Measurements from ENCODE around the gene ZNF358. TPM values are rescaled to one million over a fixed set of nuclear protein-coding genes. Genes with fewer than 3 reads are reported as not detected.

The ZNF358 gene
- total RNA-seq, 1 donor: 13.8 TPM

GRCh38 chr19:7478843-7479227 is 37.1 kb upstream of the ZNF358 start:
- no peak for DNase-seq (ENCODE audit: low read depth)
- no peak for TF ChIP-seq CTCF (IDR thresholded peaks at IDR 0.05; ENCODE audit: insufficient read depth, low read depth, low read length)
- no peak overlapping the region for H3K4me3 ChIP-seq (ENCODE audit: low read depth, low read length)

GRCh38 chr19:7480222-7480969 is 35.5 kb upstream of the ZNF358 start:
- H3K4me3 ChIP-seq (ENCODE audit: low read depth, low read length): no peak overlapping the region
- DNase-seq (ENCODE audit: low read depth): peak; percentile 27
- TF ChIP-seq CTCF (IDR thresholded peaks at IDR 0.05; ENCODE audit: insufficient read depth, low read depth, low read length): no peak

- no peak overlapping the region for H3K4me3 ChIP-seq (ENCODE audit: low read depth, low read length)
- no peak for DNase-seq (ENCODE audit: low read depth)
- no peak for TF ChIP-seq CTCF (IDR thresholded peaks at IDR 0.05; ENCODE audit: insufficient read depth, low read depth, low read length)
These were observed 35.0 kb upstream of the ZNF358 start for GRCh38 chr19:7480970-7481255.

GRCh38 chr19:7482584-7483439 is 33.1 kb upstream of the ZNF358 start:
- no peak for TF ChIP-seq CTCF (IDR thresholded peaks at IDR 0.05; ENCODE audit: insufficient read depth, low read depth, low read length)
- DNase-seq (ENCODE audit: low read depth): peak; percentile 30
- no peak overlapping the region for H3K4me3 ChIP-seq (ENCODE audit: low read depth, low read length)

- no peak overlapping the region for H3K4me3 ChIP-seq (ENCODE audit: low read depth, low read length)
- no peak for TF ChIP-seq CTCF (IDR thresholded peaks at IDR 0.05; ENCODE audit: insufficient read depth, low read depth, low read length)
- peak; percentile 50 for DNase-seq (ENCODE audit: low read depth)
These were observed 32.1 kb upstream of the ZNF358 start for GRCh38 chr19:7483720-7484201.

- DNase-seq (ENCODE audit: low read depth): no peak
These were observed 29.0 kb upstream of the ZNF358 start for GRCh38 chr19:7486923-7487322.

More at GRCh38 chr19:7486923-7487322, 29.0 kb upstream of the ZNF358 start:
- TF ChIP-seq CTCF (IDR thresholded peaks at IDR 0.05; ENCODE audit: insufficient read depth, low read depth, low read length): no peak
- H3K4me3 ChIP-seq (ENCODE audit: low read depth, low read length): no peak overlapping the region

All from fibroblast of villous mesenchyme (primary cell).